Astrocyte (in vitro differentiated cells and primary cell): ENCODE results near the gene CDKN2B-AS1.
"Not testable (repeated sequence)": the region's sequence is repeated elsewhere in the genome, so short reads cannot be mapped to it uniquely, and the experiment has no call there.

ENCODE experiments used
- CTCF ChIP-seq: IDR thresholded peaks from 2 replicates; pipeline ENCODE4 v1.5.1; 2011; ENCODE audit warnings: low read depth, mild to moderate bottlenecking, inconsistent platforms, low read length, moderate library complexity; ENCODE audit not compliant: insufficient read depth
- EZH2 ChIP-seq: IDR thresholded peaks from 2 replicates; pipeline ENCODE4 v1.6.1; 2012; ENCODE audit warnings: mild to moderate bottlenecking, low read length, inconsistent platforms; ENCODE audit not compliant: insufficient read depth

- TF ChIP-seq CTCF, EZH2: not testable (repeated sequence)
Measured at GRCh38 chr9:22057972-22058371, 63.4 kb downstream of the CDKN2B-AS1 start.
